HG02943 (cell line): ENCODE data around the gene NDUFB5.

Source experiments
- ATAC-seq: cut with Tn5 transposase; IDR thresholded peaks from one replicate; pipeline ENCODE4 v1.9.1; 2021; ENCODE audit warnings: mild to moderate bottlenecking, low read depth, moderate library complexity; ENCODE audit not compliant: unreplicated experiment

NDUFB5 gene

GRCh38 chr3:179672918-179673317 lies 68.3 kb downstream of the NDUFB5 start:
- ATAC-seq, result no peak

GRCh38 chr3:179673523-179673922 lies 68.9 kb downstream of the NDUFB5 start:
- no peak for ATAC-seq

GRCh38 chr3:179676081-179676480 lies 71.5 kb downstream of the NDUFB5 start:
- no peak for ATAC-seq
